Activated T-cell treated with anti-CD3 and anti-CD28 coated beads, Interleukin-2, amount 50 U/mL, for 72 hours (primary cell): Measurements from ENCODE around the gene UBE2O. TPM values are rescaled to one million over a fixed set of nuclear protein-coding genes. Genes with fewer than 3 reads are reported as not detected.

ENCODE experiments used
- ATAC-seq, 2 donors: fragments of 150-1000 bp; cut with Tn5 transposase; replicated peaks in 1 of 2; 2 replicates each; pipeline ENCODE4 v1.10.0; 2021; ENCODE audit warnings: moderate library complexity in 2 of 2, mild to moderate bottlenecking in 1 of 2
- DNase-seq, 2 donors: peaks; one replicate each; pipeline ENCODE4 v3.0.0; 2021 to 2022; ENCODE audit warnings: mixed read lengths in 1 of 2
- H3K27ac Mint-ChIP-seq: one replicate; pipeline ENCODE4 v1.8.0; 2022; ENCODE audit warnings: mild to moderate bottlenecking, moderate library complexity, mixed read lengths
- H3K27me3 Mint-ChIP-seq: one replicate; pipeline ENCODE4 v1.8.0; 2022; ENCODE audit warnings: low read depth, mixed read lengths
- H3K36me3 Mint-ChIP-seq, 2 donors: one replicate each; pipeline ENCODE4 v1.8.0; 2022; ENCODE audit warnings: mixed read lengths in 2 of 2, mild to moderate bottlenecking in 1 of 2; ENCODE audit not compliant: insufficient read depth in 2 of 2
- H3K4me1 Mint-ChIP-seq: one replicate; pipeline ENCODE4 v1.8.0; 2022; ENCODE audit warnings: low read depth, mixed read lengths
- H3K4me3 Mint-ChIP-seq, 2 donors: one replicate each; pipeline ENCODE4 v1.8.0; 2022; ENCODE audit warnings: mild to moderate bottlenecking in 2 of 2, mixed read lengths in 2 of 2, moderate library complexity in 2 of 2
- H3K9me3 Mint-ChIP-seq, 2 donors: one replicate each; pipeline ENCODE4 v1.8.0; 2022; ENCODE audit warnings: mixed read lengths in 2 of 2
- total RNA-seq, 2 donors: library from RNA; stranded (reverse); gene quantifications; one replicate each; pipeline ENCODE4 v1.2.3, GENCODE V29; 2022

The UBE2O gene
- total RNA-seq, 2 donors from 2014 or later: 21.5 to 22.8 TPM

DNA sequence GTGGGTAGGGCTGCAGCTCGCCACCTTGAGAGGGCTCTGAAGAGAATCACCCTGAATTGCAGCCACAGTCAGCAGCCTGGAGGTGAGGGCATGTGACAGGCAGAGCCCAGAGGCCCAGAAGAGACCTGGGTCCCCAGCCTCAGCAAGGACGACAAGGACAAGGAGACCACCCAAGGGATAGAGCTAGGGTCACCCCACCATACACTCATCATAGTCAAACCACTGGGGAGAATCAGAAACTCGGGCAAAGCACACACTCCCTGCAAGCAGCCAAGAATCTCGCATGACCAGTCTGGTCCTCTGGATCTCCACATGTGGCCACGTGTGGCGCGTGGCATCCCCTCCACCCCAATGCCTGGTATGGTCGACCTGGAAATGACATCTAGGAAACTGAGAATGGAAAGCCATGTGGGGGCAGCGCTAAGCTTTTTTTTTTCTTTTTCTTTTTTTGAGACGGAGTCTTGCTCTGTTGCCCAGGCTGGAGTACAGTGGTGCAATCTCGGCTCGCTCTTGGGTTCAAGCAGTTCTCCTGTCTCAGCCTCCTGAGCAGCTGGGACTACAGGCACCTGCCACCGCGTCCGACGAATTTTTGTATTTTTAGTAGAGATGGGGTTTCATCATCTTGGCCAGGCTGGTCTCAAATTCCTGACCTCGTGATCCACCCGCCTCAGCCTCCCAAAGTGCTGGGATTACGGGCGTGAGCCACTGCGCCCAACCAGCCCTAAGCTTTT lies 73.1 kb downstream of the UBE2O start:
- Mint-ChIP-seq H3K4me3 (no peak overlapping the region), H3K27me3 (no peaks in the 10 kb centered on the region), H3K27ac (no peak overlapping the region), H3K36me3 (peaks cover 0 to 1% of the 10 kb centered on the region in 2 donors), H3K9me3 (no peaks in the 10 kb centered on the region), H3K4me1 (peaks cover 5% of the 10 kb centered on the region)
- ATAC-seq: no peak
- DNase-seq: no peak

DNA sequence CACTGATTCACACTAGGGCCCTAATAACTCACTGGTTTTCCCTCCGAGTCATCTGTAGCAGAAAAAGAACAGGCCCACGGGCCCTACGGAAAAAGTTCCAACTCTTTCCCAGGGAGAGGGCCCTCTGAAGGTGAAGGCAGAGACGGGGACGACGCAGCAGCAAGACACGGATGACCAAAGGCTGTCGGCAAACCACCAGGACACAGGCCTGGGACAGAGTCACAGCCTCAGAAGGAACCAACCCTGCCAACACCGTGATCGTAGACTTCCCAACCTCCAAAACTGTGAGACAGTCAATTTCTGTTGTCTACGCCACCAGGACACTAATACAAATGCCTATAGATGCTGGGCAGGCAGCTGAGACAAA lies 73.7 kb downstream of the UBE2O start:
- H3K36me3 Mint-ChIP-seq: peaks cover 0 to 1% of the 10 kb centered on the region in 2 donors
- ATAC-seq (no peak), DNase-seq (no peak)
- no peak overlapping the region for H3K27ac Mint-ChIP-seq
- H3K27me3 Mint-ChIP-seq: no peaks in the 10 kb centered on the region
- H3K9me3 Mint-ChIP-seq: no peaks in the 10 kb centered on the region
- no peak overlapping the region for H3K4me3 Mint-ChIP-seq
- H3K4me1 Mint-ChIP-seq: peaks cover 5% of the 10 kb centered on the region

DNA sequence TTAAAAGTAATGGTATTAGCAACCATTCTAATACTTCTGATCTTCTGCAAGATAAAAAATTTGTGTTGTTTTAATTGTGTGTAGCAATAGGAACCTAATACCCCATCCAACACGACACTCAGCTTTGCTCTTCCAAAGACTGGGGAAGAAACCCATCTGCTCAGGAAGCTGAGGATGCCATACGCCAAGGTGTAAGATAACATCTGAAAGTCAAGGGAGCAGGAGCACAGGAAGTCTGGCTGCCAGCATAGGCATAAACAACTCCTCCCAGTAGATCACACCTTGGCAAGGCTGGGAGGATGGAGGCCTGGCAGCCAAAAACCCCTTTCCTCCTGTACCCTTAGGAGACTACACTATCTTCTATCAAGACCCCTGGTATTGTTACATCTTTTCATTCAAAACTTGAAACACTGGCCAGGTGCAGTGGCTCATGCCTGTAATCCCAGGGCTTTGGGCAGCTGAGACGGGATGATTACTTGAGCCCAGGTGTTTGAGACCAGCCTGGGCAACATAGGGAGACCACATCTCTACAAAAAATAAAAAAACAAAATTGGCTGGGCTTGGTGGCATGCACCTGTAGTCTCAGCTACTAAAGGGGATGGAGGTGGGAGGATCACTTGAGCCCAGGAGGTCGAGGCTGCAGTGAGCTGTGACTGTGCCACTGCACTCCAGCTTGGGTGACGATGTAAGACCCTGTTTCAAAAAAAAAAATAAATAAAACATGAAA lies 74.2 kb downstream of the UBE2O start:
- no peaks in the 10 kb centered on the region for H3K27me3 Mint-ChIP-seq
- no peaks in the 10 kb centered on the region for H3K9me3 Mint-ChIP-seq
- H3K36me3 Mint-ChIP-seq: peaks cover 0 to 1% of the 10 kb centered on the region in 2 donors
- DNase-seq (no peak), ATAC-seq (no peak)
- H3K27ac Mint-ChIP-seq: no peak overlapping the region
- no peak overlapping the region for H3K4me3 Mint-ChIP-seq
- H3K4me1 Mint-ChIP-seq: peaks cover 5% of the 10 kb centered on the region

DNA sequence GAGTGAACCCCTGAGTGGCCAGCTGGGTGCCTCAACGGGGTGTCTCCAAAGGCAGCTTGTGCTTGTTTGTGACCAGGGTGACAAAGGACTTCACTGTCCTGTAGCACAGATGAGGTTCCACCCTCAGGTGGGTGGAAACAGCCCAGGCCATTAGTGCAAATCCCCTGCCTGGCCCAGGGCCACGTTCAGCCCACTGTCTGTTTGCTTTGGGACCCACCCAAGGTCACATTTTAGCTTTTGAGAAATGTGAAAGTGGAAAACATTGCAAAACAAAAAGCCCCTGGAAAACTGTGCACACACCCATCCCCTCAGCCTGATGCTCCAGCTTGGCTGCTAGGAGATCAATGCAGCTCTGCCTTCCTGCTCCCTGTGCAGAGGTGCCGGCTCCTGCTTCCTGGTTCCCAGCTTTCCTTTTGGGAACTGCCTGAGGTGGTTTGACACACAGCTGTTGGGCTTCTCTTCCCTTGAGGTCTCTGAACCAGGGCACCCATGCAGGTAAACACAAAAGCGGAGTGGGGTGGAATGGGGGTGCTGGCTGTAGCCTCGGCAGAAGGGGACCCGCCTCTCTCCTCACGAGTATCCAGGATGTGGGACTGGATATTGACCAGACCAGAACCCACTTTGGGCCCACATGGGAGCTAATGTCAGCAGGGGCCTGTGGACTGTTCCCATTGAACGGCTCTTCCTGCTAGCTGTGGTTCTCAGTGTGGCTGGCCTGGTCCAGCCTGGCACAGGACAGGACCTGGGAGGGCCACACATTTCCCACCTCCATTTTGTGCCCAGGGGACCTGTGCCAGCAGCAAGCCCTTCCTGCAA lies 76.4 kb downstream of the UBE2O start:
- Mint-ChIP-seq H3K4me1 (no peaks in the 10 kb centered on the region), H3K36me3 (no peaks in the 10 kb centered on the region), H3K27ac (no peak overlapping the region), H3K9me3 (no peaks in the 10 kb centered on the region), H3K27me3 (no peaks in the 10 kb centered on the region), H3K4me3 (no peak overlapping the region)
- ATAC-seq: no peak
- DNase-seq: no peak

- Mint-ChIP-seq H3K9me3 (no peaks in the 10 kb centered on the region), H3K27ac (no peak overlapping the region), H3K27me3 (no peaks in the 10 kb centered on the region), H3K36me3 (no peaks in the 10 kb centered on the region), H3K4me3 (peak overlapping the region in 1 of 2 donors; percentile 1), H3K4me1 (no peaks in the 10 kb centered on the region)
- ATAC-seq: peak; percentile 36 to 74
- no peak for DNase-seq
Observed at GRCh38 chr17:76371656-76372628, 81.0 kb downstream of the UBE2O start.

DNA sequence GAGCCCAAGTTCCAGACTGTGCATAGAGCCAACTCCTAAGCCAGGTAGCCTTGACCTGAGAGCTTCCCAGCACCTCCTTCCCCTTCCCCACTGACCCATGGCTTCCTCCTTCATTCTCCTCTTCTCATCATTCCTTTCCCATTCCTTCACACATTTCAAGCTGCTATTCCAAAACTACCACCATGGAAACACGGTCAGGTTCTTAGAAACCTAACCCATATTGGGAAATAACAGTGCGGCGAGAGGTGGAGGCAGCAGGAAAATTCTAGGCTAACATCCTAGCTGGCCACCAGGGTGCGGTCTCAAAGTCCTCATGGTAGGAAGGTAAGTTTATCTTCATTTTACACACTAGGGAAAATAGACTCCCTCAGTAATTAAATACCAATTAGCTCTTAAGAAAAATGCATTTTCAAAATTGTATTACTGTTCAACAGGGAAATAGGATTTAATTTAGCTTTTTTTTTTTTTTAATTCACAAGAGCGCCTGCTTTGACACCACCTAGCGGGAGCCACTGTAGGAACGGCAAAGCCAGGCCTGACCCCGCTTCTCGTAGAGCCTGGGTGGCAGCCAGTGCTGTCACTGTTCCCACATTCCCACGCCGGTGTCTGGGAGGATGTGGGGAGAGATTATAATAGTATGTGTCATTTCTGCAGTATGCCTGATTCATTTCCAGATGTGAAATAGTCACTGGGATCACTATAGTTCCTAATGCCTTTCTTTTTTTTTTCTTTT lies 82.5 kb downstream of the UBE2O start:
- no peak overlapping the region for H3K4me3 Mint-ChIP-seq
- H3K4me1 Mint-ChIP-seq: peaks cover 6% of the 10 kb centered on the region
- DNase-seq (no peak), ATAC-seq (peak in 1 of 2 donors; percentile 46)
- no peaks in the 10 kb centered on the region for H3K9me3 Mint-ChIP-seq
- H3K27me3 Mint-ChIP-seq: no peaks in the 10 kb centered on the region
- no peak overlapping the region for H3K27ac Mint-ChIP-seq
- no peaks in the 10 kb centered on the region for H3K36me3 Mint-ChIP-seq

- Mint-ChIP-seq H3K27ac (no peak overlapping the region), H3K36me3 (no peaks in the 10 kb centered on the region), H3K9me3 (no peaks in the 10 kb centered on the region), H3K4me3 (no peak overlapping the region), H3K27me3 (no peaks in the 10 kb centered on the region), H3K4me1 (peaks cover 6% of the 10 kb centered on the region)
- ATAC-seq: no peak
- no peak for DNase-seq
Observed at GRCh38 chr17:76369804-76370203, 83.1 kb downstream of the UBE2O start.

DNA sequence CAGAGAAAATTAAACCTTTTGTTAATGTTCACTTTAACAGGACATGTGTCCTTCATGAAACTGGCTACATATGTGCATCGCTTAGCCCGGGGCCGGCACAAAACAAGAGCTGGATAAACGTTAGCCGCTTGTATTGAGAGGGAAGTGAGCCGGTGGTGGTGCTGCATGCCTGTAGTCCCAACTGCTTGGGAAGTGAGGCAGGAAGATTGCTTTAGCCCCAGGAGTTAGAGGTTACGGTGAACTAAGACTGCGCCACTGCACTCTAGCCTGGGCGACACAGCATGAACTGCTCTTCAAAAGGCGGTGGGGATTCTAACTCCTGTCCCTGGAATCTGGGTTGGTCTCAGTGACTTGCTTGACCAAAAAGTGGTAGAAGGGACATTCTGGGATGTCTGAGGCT lies 83.6 kb downstream of the UBE2O start:
- no peak overlapping the region for H3K27ac Mint-ChIP-seq
- H3K36me3 Mint-ChIP-seq: no peaks in the 10 kb centered on the region
- ATAC-seq: no peak
- no peaks in the 10 kb centered on the region for H3K9me3 Mint-ChIP-seq
- DNase-seq: no peak
- no peaks in the 10 kb centered on the region for H3K27me3 Mint-ChIP-seq
- peaks cover 6% of the 10 kb centered on the region for H3K4me1 Mint-ChIP-seq
- H3K4me3 Mint-ChIP-seq: no peak overlapping the region

DNA sequence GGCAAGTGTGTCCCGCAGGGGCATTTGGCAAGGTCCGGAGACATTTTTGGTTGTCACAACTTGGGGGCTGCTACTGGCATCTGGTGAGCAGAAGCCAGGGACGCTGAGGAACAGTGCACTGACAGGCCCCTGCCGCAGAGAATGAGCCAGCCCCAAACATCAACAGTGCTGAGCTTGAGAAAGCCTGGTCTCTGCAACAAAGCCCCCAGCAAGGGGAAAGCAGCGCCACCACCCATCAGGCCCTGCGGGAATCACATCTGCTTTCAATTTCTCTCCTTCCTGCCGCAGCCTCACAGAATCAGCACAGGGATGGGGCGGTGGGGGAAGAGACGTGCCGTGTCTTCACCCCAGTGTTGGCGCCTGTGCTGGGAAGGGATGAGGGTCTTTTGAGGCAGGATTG lies 84.4 kb downstream of the UBE2O start:
- DNase-seq: no peak
- ATAC-seq: no peak
- H3K27ac Mint-ChIP-seq: no peak overlapping the region
- H3K27me3 Mint-ChIP-seq: no peaks in the 10 kb centered on the region
- no peak overlapping the region for H3K4me3 Mint-ChIP-seq
- no peaks in the 10 kb centered on the region for H3K9me3 Mint-ChIP-seq
- H3K36me3 Mint-ChIP-seq: no peaks in the 10 kb centered on the region
- peaks cover 6% of the 10 kb centered on the region for H3K4me1 Mint-ChIP-seq

DNA sequence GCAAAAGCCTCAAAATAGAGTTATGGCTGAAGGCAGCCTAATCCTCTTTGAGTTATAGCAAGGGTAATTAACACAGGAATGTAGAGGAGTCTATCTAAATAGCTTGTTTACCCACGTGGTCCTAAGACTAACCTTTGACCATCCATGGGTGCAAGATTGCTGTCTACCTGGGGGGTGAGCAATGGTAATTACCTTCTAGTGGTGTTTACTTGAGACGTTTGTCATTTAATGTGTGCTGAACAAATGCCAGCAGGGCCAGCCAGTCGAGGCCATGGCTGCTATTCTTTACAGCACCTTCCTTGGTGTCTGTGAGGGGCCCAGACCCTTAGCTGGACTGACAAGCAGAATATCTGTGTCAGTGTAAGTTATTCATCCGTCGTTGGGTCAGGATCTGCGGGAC lies 85.3 kb downstream of the UBE2O start:
- Mint-ChIP-seq H3K36me3 (no peaks in the 10 kb centered on the region), H3K4me3 (no peak overlapping the region), H3K27me3 (no peaks in the 10 kb centered on the region), H3K27ac (no peak overlapping the region), H3K9me3 (no peaks in the 10 kb centered on the region), H3K4me1 (peaks cover 6% of the 10 kb centered on the region)
- DNase-seq (no peak), ATAC-seq (no peak)

DNA sequence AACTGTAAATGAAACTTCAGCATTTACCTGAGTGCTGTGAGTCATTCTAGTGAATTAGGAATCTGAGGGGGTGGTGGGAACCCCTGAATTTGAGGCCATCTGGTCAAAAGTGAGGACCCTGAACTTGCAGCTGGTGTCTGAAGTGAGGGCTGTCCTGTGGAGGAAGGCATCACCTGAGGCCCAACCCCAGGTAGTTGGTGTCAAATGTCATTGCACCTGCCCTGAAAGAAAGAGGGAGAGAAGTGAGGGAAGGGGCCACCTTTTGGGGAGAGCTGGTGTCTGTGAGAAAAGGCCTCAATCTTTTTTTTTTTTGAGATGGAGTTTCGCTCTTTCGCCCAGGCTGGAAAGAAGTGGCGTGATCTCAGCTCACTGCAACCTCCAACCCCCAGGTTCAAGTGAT lies 86.7 kb downstream of the UBE2O start:
- Mint-ChIP-seq H3K9me3 (no peaks in the 10 kb centered on the region), H3K4me3 (no peak overlapping the region), H3K27me3 (no peaks in the 10 kb centered on the region), H3K36me3 (no peaks in the 10 kb centered on the region), H3K27ac (no peak overlapping the region), H3K4me1 (peaks cover 6% of the 10 kb centered on the region)
- ATAC-seq: no peak
- no peak for DNase-seq

GRCh38 chr17:76365256-76365903 lies 87.6 kb downstream of the UBE2O start:
- DNase-seq (no peak), ATAC-seq (no peak)
- H3K27ac Mint-ChIP-seq: no peak overlapping the region
- peaks cover 6% of the 10 kb centered on the region for H3K4me1 Mint-ChIP-seq
- H3K36me3 Mint-ChIP-seq: no peaks in the 10 kb centered on the region
- no peaks in the 10 kb centered on the region for H3K9me3 Mint-ChIP-seq
- no peaks in the 10 kb centered on the region for H3K27me3 Mint-ChIP-seq
- no peak overlapping the region for H3K4me3 Mint-ChIP-seq
